SK-N-MC (cell line): Measurements from ENCODE around the gene PLK5.
"Not testable (repeated sequence)": the region's sequence is repeated elsewhere in the genome, so short reads cannot be mapped to it uniquely, and the experiment has no call there.

Source experiments
- DNase-seq: peaks from one replicate; pipeline ENCODE4 v3.0.0-alpha.2; 2011; ENCODE audit warnings: low read depth, low spot score
- H3K27ac ChIP-seq: fragments of 200-600 bp; sonication (generic); 2 replicates; pipeline ENCODE4 v1.5.1; 2016; ENCODE audit warnings: mixed run types
- H3K36me3 ChIP-seq: fragments of 200-600 bp; sonication (generic); 2 replicates; pipeline ENCODE4 v1.6.1; 2017; ENCODE audit warnings: antibody characterized with exemption, low read length, mixed read lengths; ENCODE audit not compliant: insufficient read depth
- H3K4me3 ChIP-seq: fragments of 200-600 bp; sonication (generic); 2 replicates; pipeline ENCODE4 v1.5.1; 2016
- H3K9ac ChIP-seq: fragments of 200-600 bp; sonication (generic); 2 replicates; pipeline ENCODE4 v1.8.0; 2017; ENCODE audit warnings: mixed run types, mixed read lengths; ENCODE audit not compliant: insufficient read length
- H3K9me3 ChIP-seq: fragments of 200-600 bp; sonication (generic); 2 replicates; pipeline ENCODE4 v1.6.1; 2017; ENCODE audit warnings: low read depth, mild to moderate bottlenecking, antibody characterized with exemption, low read length, moderate library complexity, mixed read lengths
- EZH2 ChIP-seq: fragments of 200-600 bp; sonication (generic); IDR thresholded peaks from one replicate; pipeline ENCODE4 v1.6.1; 2017; ENCODE audit warnings: antibody characterized with exemption
- FOXP2 ChIP-seq: optimal IDR thresholded peaks from 2 replicates; pipeline ENCODE3; 2011; ENCODE audit warnings: mild to moderate bottlenecking, moderate library complexity; ENCODE audit not compliant: insufficient read depth; ENCODE audit errors: extremely low read length, control extremely low read depth
- POLR2AphosphoS5 ChIP-seq: IDR thresholded peaks from 2 replicates; pipeline ENCODE4 v1.6.1; 2012; ENCODE audit warnings: mild to moderate bottlenecking, low read depth, low read length, borderline replicate concordance

Gene PLK5

GRCh38 chr19:1538978-1539377 is 15.1 kb downstream of the PLK5 start:
- TF ChIP-seq POLR2AphosphoS5 (no peak), EZH2 (no peak), FOXP2 (no peak)
- H3K9ac ChIP-seq, result no peak overlapping the region
- H3K9me3 ChIP-seq, result no peaks in the 10 kb centered on the region
- H3K4me3 ChIP-seq, result no peak overlapping the region
- no peak overlapping the region for H3K27ac ChIP-seq
- no peaks in the 10 kb centered on the region for H3K36me3 ChIP-seq
- no peak for DNase-seq

- not testable (repeated sequence) for H3K4me3 ChIP-seq, H3K36me3 ChIP-seq, DNase-seq, H3K9ac ChIP-seq, H3K9me3 ChIP-seq, H3K27ac ChIP-seq
These were observed 15.9 kb downstream of the PLK5 start for GRCh38 chr19:1539749-1540148.

- Histone ChIP-seq H3K4me3 (no peak overlapping the region), H3K9me3 (no peaks in the 10 kb centered on the region), H3K9ac (no peak overlapping the region), H3K27ac (no peak overlapping the region), H3K36me3 (no peaks in the 10 kb centered on the region)
- TF ChIP-seq FOXP2, result no peak
- TF ChIP-seq EZH2, result no peak
- no peak for TF ChIP-seq POLR2AphosphoS5
- DNase-seq, result no peak
These were observed 16.6 kb downstream of the PLK5 start for GRCh38 chr19:1540365-1540925.

GRCh38 chr19:1549332-1549945 is 25.6 kb downstream of the PLK5 start:
- no peak overlapping the region for H3K4me3 ChIP-seq
- H3K36me3 ChIP-seq, result no peaks in the 10 kb centered on the region
- H3K9ac ChIP-seq, result no peak overlapping the region
- no peak overlapping the region for H3K27ac ChIP-seq
- no peak for DNase-seq
- H3K9me3 ChIP-seq, result no peaks in the 10 kb centered on the region
- TF ChIP-seq POLR2AphosphoS5 (no peak), FOXP2 (no peak), EZH2 (no peak)

- TF ChIP-seq EZH2 (no peak), POLR2AphosphoS5 (no peak), FOXP2 (no peak)
- H3K9ac ChIP-seq, result no peak overlapping the region
- no peaks in the 10 kb centered on the region; the same call in 1 of the 2 replicates for H3K36me3 ChIP-seq
- H3K27ac ChIP-seq, result no peak overlapping the region
- H3K9me3 ChIP-seq, result no peaks in the 10 kb centered on the region
- H3K4me3 ChIP-seq, result no peak overlapping the region
- DNase-seq, result no peak
These were observed 27.5 kb downstream of the PLK5 start for GRCh38 chr19:1551068-1552040.

- Histone ChIP-seq H3K4me3 (no peak overlapping the region), H3K9me3 (no peaks in the 10 kb centered on the region), H3K9ac (no peak overlapping the region), H3K36me3 (peaks cover 5% of the 10 kb centered on the region; the same call in 1 of the 2 replicates), H3K27ac (no peak overlapping the region)
- TF ChIP-seq FOXP2 (no peak), EZH2 (no peak)
- no peak for DNase-seq
These were observed 29.5 kb downstream of the PLK5 start for GRCh38 chr19:1553415-1553814.

- no peak overlapping the region for H3K27ac ChIP-seq
- H3K4me3 ChIP-seq, result no peak overlapping the region
- no peaks in the 10 kb centered on the region for H3K9me3 ChIP-seq
- no peak for DNase-seq
- no peak overlapping the region for H3K9ac ChIP-seq
- peaks cover 5% of the 10 kb centered on the region; the same call in 1 of the 2 replicates for H3K36me3 ChIP-seq
- TF ChIP-seq POLR2AphosphoS5 (no peak), FOXP2 (no peak), EZH2 (no peak)
These were observed 31.1 kb downstream of the PLK5 start for GRCh38 chr19:1554968-1555367.

GRCh38 chr19:1555487-1556389 is 31.9 kb downstream of the PLK5 start:
- peaks cover 5% of the 10 kb centered on the region; the same call in 1 of the 2 replicates for H3K36me3 ChIP-seq
- no peak for DNase-seq
- TF ChIP-seq FOXP2 (no peak), EZH2 (no peak), POLR2AphosphoS5 (no peak)
- no peaks in the 10 kb centered on the region for H3K9me3 ChIP-seq
- no peak overlapping the region for H3K27ac ChIP-seq
- no peak overlapping the region for H3K9ac ChIP-seq
- no peak overlapping the region for H3K4me3 ChIP-seq
